Amniotic epithelial cell (primary cell): ENCODE data around the gene ATAD3B.
"Not testable (repeated sequence)": the region's sequence is repeated elsewhere in the genome, so short reads cannot be mapped to it uniquely, and the experiment has no call there.

ENCODE experiments used
- DNase-seq: peaks from one replicate; pipeline ENCODE4 v3.0.0-alpha.2; 2010; ENCODE audit warnings: low read depth

Gene ATAD3B

DNA sequence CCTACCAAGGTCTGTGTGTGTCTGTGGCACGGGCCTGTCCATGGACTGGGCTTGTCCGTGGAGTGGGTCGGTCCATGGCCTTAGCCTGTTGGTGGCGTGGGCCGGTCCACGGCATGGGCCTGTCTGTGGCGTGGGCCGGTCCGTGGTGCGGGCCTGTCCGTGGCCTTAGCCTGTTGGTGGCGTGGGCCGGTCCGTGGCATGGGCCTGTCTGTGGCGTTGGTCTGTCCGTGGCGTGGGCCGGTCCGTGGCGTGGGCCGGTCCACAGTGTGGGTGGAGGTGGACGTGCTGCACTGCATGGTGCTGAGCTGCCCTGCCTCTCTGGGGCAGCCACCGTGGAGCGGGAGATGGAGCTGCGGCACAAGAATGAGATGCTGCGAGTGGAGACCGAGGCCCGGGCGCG is 10.2 kb downstream of the ATAD3B start:
- not testable (repeated sequence) for DNase-seq

DNA sequence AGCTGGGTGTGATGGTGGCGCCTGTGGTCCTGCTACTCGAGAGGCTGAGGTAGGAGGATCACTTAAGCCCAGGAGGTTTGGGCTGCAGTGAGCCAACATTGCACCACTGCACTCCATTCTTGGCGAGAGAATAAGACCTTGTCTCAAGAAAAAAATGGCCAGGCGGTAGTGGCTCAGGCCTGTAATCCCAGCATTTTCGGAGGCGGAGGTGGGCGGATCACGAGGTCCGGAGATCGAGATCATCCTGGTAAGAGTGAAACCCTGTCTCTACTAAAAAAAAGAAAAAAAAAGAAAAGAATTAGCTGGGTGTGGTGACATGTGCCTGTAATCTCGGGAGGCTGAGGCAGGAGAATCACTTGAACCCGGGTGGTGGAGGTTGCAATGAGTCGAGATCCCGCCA is 11.3 kb downstream of the ATAD3B start:
- no peak for DNase-seq

DNA sequence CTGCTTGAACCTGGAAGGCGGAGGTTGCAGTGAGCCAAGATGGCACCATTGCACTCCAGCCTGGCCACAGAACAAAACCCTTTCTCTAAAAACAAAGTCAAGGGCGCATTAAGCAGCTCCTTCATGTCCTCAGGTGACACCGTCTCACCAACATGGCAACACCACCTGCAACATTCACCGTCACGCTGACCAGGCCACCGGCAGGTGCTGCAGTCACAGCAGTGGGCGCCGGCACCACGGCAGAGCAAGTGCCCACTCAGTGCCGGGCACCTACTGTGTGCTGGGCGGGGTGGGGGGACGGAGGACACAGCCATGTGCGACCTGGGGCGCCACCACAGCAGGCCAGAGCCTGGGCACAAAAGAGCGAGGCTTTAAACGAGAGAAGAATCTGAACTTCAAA is 12.1 kb downstream of the ATAD3B start:
- no peak for DNase-seq

DNA sequence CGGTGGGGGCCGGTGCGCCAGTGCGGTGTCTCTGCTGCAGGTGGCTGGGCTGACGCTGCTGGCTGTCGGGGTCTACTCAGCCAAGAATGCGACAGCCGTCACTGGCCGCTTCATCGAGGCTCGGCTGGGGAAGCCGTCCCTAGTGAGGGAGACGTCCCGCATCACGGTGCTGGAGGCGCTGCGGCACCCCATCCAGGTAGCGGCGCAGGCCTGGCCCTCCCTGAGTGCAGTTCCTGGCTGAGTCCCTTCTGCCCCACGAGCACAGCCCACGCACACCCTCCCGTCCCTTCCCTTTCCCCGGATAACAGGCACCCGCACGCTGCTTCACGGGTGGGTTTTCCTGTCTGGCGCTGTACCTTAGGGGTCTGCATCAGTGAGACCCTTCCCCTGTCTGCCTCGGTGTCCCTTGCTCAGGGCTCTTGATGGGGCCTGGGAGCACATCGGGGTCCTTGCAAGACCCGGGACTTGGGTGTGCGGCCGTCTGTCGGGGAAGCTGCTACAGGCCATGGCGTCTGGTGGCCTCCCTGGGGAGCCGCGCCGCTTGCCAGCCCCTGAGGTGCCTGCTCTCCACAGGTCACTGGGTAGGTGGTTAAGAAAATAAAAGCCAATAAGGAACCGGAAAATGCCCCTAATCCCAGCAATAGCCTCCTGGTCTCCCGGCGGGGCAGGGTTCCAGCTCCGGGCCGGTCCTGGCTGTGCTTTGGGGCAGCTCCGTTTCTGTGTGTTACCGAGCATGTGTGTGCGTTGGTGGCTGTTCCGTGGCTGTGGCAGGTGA is 13.6 kb downstream of the ATAD3B start:
- DNase-seq: not testable (repeated sequence)

DNA sequence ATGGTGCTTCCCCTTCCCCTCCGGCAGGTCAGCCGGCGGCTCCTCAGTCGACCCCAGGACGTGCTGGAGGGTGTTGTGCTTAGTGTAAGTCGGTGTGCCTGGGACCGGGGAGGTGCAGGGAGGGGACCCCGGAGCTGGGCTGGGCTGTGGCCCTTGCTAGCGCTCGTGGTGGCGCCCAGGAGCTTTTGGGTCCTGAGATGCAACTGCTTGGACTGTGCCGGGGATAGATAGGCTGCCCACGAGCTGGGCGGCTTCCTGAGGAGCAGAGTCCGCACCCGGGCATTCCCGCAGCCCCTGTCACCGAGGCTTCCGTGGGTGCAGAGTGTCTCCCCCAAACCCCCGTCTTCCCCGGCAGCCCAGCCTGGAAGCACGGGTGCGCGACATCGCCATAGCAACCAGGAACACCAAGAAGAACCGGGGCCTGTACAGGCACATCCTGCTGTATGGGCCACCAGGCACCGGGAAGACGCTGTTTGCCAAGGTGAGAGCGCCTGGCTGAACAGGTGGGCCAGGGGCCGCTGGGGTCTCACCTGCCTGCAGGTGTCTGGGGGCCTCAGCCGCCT is 14.3 kb downstream of the ATAD3B start:
- not testable (repeated sequence) for DNase-seq

DNA sequence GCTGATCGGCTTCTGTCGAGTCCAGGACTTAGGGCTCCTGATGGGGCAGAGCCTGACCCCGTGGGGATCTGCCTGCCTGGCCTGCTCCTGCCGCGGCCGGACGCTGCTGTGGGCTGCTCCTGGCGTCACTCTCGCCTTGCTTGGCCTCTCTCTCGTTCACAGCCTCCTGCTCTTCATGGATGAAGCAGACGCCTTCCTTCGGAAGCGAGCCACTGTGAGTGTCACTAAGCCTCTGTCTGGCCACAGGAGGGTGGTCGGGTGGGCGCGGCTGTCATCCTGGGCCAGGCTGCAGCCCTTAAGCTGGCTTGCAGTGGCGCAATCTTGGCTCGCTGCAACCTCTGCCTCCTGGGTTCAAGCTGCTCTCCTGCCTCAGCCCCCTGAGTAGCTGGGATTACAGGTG is 16.1 kb downstream of the ATAD3B start:
- DNase-seq: no peak

DNA sequence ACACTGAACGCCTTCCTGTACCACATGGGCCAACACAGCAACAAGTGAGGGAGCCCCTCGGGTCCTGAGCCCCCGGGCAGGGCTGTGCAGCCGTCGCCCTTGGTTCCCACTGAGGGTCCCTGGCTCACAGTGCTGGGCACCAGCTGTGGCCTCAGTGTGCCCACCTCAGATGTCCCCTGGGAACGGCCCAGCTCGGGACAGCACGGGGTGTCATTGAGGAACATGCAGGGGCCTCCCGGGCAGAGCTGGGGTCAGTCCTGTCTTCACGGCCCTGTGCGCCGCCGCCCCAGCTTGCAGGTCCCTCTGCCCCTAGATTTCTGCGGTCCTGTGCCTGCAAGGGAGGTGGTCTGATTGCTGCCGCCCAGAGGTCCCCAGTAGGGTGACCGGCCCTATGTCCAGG is 17.7 kb downstream of the ATAD3B start:
- no peak for DNase-seq

DNA sequence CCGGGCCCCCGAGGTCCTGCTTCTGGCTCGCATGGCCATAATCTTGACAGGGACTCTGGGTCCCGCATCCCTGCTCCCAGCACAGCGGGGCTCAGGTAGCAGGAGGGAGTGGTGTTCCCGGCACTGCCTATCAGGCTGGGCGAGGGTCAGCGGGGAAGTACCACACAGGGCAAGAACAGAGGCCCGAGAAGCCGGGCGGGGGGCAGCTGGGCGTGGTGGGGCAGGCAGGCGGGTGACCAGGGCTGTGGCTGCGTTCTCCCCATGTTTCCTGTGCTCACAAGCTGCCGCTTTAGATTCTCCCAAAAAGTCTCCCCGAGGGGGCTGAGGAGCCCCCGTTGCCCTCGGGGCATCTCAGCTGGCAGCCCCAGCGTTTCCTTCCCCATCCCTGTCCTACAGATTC is 18.3 kb downstream of the ATAD3B start:
- DNase-seq: no peak

DNA sequence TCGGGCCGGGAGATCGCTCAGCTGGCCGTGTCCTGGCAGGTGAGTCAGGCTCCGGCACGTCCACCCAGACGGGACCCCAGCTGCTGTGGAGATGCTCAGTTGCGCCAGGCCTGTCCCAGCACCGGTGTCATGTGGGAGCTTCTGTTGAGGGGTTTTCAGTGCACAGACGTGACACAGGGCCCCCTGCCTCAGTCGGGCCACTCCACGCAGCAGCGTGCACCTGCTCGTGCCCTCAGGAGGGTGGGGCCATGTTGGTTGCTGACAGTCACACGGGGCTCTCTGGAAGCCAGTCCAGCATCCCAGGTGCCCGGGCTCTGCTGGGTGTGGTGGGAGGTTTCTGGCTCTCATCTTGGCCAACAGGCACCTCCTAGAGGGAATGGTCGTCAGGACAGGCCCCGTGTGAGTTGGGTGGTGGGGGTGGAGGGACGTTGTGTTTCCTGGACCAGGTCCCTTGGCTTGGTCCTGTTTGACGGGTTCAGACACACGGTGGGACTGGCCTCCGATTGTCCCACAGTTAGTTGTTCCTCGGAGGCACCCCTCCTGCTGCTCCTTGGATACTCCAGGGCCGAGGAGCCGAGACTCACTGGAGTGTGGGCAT is 19.2 kb downstream of the ATAD3B start:
- no peak for DNase-seq

GRCh38 chr1:1491601-1492000 is 20.0 kb downstream of the ATAD3B start:
- DNase-seq: no peak

- DNase-seq: not testable (repeated sequence)
These were observed 22.7 kb downstream of the ATAD3B start for GRCh38 chr1:1494311-1494710.

DNA sequence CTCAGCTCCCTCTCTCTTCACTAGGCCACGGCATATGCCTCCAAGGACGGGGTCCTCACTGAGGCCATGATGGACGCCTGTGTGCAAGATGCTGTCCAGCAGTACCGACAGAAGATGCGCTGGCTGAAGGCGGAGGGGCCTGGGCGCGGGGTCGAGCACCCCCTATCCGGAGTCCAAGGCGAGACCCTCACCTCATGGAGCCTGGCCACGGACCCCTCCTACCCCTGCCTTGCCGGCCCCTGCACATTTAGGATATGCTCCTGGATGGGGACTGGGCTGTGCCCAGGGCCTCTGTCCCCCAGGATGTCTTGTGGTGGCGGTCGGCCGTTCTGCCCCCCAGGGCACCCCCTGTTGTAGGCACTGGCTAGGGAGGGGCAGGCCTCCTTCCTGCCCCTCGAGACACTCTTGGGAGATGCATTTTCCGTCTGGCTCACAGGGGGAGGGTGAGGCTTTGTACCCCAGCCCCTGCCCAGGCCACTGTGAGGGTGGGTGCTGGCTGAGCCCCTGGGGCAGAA is 24.0 kb downstream of the ATAD3B start:
- DNase-seq: not testable (repeated sequence)

GRCh38 chr1:1504777-1505365 is 33.3 kb downstream of the ATAD3B start:
- peak; percentile 54 for DNase-seq

DNA sequence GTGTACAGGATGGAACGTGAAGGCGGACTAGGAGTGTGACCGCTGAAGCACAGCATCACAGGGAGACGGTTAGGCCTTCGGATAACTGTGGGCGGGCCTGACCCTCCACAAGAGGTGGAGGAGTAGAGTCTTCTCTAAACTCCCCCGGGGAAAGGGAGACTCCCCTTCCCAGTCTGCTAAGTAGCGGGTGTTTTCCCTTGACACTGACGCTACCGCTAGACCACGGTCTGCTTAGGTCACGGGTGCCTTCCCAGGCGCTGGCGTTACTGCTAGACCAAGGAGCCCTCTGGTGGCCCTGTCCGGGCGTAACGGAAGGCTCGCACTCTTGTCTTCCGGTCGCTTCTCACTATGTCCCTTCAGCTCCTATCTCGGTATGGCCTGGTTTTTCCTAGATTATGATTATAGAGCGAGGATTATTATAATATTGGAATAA is 33.8 kb downstream of the ATAD3B start:
- DNase-seq: peak; percentile 7

DNA sequence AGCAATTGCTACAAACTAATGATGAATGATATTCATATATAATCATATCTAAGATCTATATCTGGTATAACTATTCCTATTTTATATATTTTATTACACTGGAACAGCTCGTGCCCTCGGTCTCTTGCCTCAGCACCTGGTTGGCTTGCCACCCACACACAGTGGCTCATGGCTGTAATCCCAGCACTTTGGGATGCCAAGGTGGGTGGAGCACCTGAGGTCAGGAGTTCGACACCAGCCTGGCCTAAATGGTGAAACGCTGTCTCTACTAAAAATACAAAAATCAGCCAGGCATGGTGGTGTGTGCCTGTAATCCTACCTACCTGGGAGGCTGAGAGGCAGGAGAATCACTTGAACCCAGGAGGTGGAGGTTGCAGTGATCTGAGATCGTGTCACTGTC is 34.2 kb downstream of the ATAD3B start:
- DNase-seq: not testable (repeated sequence)

- no peak for DNase-seq
These were observed 35.7 kb downstream of the ATAD3B start for GRCh38 chr1:1507305-1507704.

- not testable (repeated sequence) for DNase-seq
These were observed 37.4 kb downstream of the ATAD3B start for GRCh38 chr1:1508775-1509464.

- DNase-seq: not testable (repeated sequence)
These were observed 37.9 kb downstream of the ATAD3B start for GRCh38 chr1:1509465-1509850.

GRCh38 chr1:1510912-1511532 is 39.5 kb downstream of the ATAD3B start:
- peak; percentile 13 for DNase-seq

DNA sequence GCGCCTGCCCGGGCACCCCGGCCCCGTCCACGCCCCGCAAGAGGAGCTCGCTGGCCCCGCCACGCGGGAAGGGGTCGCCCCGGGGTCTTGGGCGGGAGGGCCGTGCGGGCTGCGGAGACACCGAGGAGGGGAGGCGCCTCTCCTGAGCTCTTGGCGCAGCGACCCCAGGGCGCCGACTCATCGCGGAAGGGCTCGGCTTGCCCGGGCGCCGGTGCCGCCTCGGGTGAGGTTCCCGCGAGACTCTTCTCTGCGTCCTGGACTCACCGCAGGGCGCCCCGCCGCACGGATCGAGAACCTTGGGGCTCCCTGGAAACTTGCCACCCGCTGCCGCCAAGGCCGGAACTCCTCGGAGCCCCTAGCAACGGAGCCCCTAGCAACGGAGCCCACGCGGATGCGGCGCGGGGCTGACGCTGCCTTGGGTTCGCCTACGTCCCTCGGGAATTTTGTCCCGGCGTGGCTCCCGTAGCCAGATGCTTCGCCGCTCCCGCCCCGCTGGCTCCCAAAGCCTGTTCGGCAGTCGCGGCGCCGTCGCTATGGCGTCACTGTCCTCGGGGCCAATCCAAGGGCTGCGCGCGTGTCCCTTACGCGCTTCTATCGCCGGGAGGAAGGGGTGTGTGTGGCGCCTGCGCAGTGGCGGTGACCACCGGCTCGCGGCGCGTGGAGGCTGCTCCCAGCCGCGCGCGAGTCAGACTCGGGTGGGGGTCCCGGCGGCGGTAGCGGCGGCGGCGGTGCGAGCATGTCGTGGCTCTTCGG is 40.1 kb downstream of the ATAD3B start, which contains the start of gene ATAD3A:
Gene ATAD3A, plus strand, starts transcription at position 630 of the 753 bp plus-strand sequence. Its CDS starts 107 bp downstream, at position 737.
- peak; percentile 97 for DNase-seq

DNA sequence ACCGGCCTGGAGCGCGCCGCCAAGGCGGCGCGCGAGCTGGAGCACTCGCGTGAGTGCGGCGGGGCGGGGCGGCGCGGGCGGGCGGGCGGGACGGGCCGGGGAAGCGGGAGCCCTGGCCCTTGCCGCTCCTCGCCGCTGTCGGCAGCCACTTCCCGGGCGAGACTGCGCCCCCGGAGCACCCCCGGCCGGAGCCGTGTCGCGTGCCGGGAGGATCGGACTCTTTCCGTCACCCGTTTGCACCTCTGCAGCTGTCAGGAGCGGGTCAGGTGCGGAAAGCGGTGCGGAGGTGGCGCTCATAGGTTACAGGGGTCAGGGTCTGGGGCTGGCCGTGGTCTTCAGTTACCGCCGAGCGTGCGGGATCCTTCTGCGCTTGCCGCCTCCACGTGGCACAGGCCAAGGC is 40.9 kb downstream of the ATAD3B start:
- DNase-seq: not testable (repeated sequence)
